Activated naive CD4-positive, alpha-beta T cell treated with Interleukin-2 at 50 U/mL for 16 hours (primary cell): ENCODE results near the gene AATF.

Experiments used
- DNase-seq: peaks from one replicate; pipeline ENCODE4 v3.0.0-alpha.2; 2020

Gene AATF

GRCh38 chr17:36948717-36949460, at the start of gene AATF:
Gene AATF (plus strand): TSS chr17:36948954. CDS start chr17:36949126, 172 bp downstream.
- DNase-seq, result peak; percentile 96

- no peak for DNase-seq
These were observed 49.2 kb upstream of the AATF start for GRCh38 chr17:36899250-36900159.

GRCh38 chr17:36900160-36900512, 48.6 kb upstream of the AATF start:
- no peak for DNase-seq

- DNase-seq, result no peak
These were observed 47.2 kb upstream of the AATF start for GRCh38 chr17:36901506-36901905.

- DNase-seq, result no peak
These were observed 41.3 kb upstream of the AATF start for GRCh38 chr17:36907407-36907806.

- no peak for DNase-seq
These were observed 38.2 kb upstream of the AATF start for GRCh38 chr17:36910513-36910912.

- DNase-seq, result no peak
These were observed 37.8 kb upstream of the AATF start for GRCh38 chr17:36911001-36911400.

GRCh38 chr17:36913132-36913531, 35.6 kb upstream of the AATF start:
- DNase-seq, result no peak

- no peak for DNase-seq
These were observed 30.5 kb upstream of the AATF start for GRCh38 chr17:36918211-36918691.

GRCh38 chr17:36919407-36919968, 29.3 kb upstream of the AATF start:
- no peak for DNase-seq

- DNase-seq, result peak; percentile 22
These were observed 28.4 kb upstream of the AATF start for GRCh38 chr17:36920032-36921005.

- peak; percentile 72 for DNase-seq
These were observed 27.5 kb upstream of the AATF start for GRCh38 chr17:36921095-36921851.

GRCh38 chr17:36922175-36922574, 26.6 kb upstream of the AATF start:
- no peak for DNase-seq

- no peak for DNase-seq
These were observed 24.9 kb upstream of the AATF start for GRCh38 chr17:36923814-36924221.

GRCh38 chr17:36926226-36926625, 22.5 kb upstream of the AATF start:
- DNase-seq, result no peak

GRCh38 chr17:36926701-36927100, 22.1 kb upstream of the AATF start:
- no peak for DNase-seq

GRCh38 chr17:36928471-36929345, 20.0 kb upstream of the AATF start:
- DNase-seq, result no peak

GRCh38 chr17:36929851-36930582, 18.7 kb upstream of the AATF start:
- no peak for DNase-seq

- no peak for DNase-seq
These were observed 18.2 kb upstream of the AATF start for GRCh38 chr17:36930583-36930900.

- no peak for DNase-seq
These were observed 17.6 kb upstream of the AATF start for GRCh38 chr17:36931096-36931696.
